HepG2 (cell line): ENCODE results near the gene GATA5. TPM values are rescaled to one million over a fixed set of nuclear protein-coding genes. Genes with fewer than 3 reads are reported as not detected.

Source experiments
- EP300 ChIP-seq, 3 experiments: sonication (generic) in 1 of 3; formaldehyde crosslinking in 1 of 3; IDR thresholded peaks; 2 replicates each; pipeline versions ENCODE4 v1.5.1 to v1.6.1; 2011 to 2020; ENCODE audit warnings: low read depth in 2 of 3, low read length in 2 of 3, borderline replicate concordance in 1 of 3, improper control_type of control experiment in 1 of 3, mild to moderate bottlenecking in 1 of 3, missing genetic modification reagents in 1 of 3, moderate library complexity in 1 of 3
- GTF2F1 ChIP-seq: fragments of 150-350 bp; IDR thresholded peaks from 2 replicates; pipeline ENCODE4 v1.6.1; 2014; ENCODE audit warnings: low read length
- HES4 ChIP-seq: sonication (generic); formaldehyde crosslinking; IDR thresholded peaks from 2 replicates; pipeline ENCODE4 v1.9.0; 2021; ENCODE audit warnings: mild to moderate bottlenecking, missing genetic modification reagents, borderline replicate concordance
- IRF2 ChIP-seq: IDR thresholded peaks from 2 replicates; pipeline ENCODE4 v1.6.1; 2018; ENCODE audit warnings: missing genetic modification reagents, missing compliant biosample characterization
- KDM5B ChIP-seq: sonication (generic); formaldehyde crosslinking; IDR thresholded peaks from 2 replicates; pipeline ENCODE4 v1.4.0; 2020; ENCODE audit warnings: missing genetic modification reagents, mild to moderate bottlenecking, borderline replicate concordance
- SOX5 ChIP-seq: IDR thresholded peaks from 2 replicates; pipeline ENCODE4 v1.6.1; 2016; ENCODE audit warnings: borderline replicate concordance
- SUZ12 ChIP-seq: fragments of 150-350 bp; IDR thresholded peaks from 2 replicates; pipeline ENCODE4 v1.6.1; 2014; ENCODE audit warnings: low read depth, low read length
- TEAD3 ChIP-seq: optimal IDR thresholded peaks from 2 replicates; pipeline ENCODE3; 2016; ENCODE audit warnings: borderline replicate concordance
- ZFX ChIP-seq: sonication (generic); formaldehyde crosslinking; IDR thresholded peaks from 2 replicates; pipeline ENCODE4 v1.4.0; 2020; ENCODE audit warnings: mild to moderate bottlenecking, low read depth, missing genetic modification reagents, moderate library complexity
- ZNF772 ChIP-seq: sonication (generic); formaldehyde crosslinking; IDR thresholded peaks from 2 replicates; pipeline ENCODE4 v1.5.0; 2020; ENCODE audit warnings: mild to moderate bottlenecking, missing genetic modification reagents
- ZNF775 ChIP-seq: sonication (generic); formaldehyde crosslinking; IDR thresholded peaks from 2 replicates; pipeline ENCODE4 v1.4.0; 2020; ENCODE audit warnings: missing genetic modification reagents, mild to moderate bottlenecking, moderate library complexity, borderline replicate concordance
- ZSCAN31 ChIP-seq: sonication (generic); formaldehyde crosslinking; IDR thresholded peaks from 2 replicates; pipeline ENCODE4 v1.5.0; 2020; ENCODE audit warnings: low read depth, mild to moderate bottlenecking, missing genetic modification reagents
- polyA plus RNA-seq, 8 experiments: library from polyadenylated mRNA; depleted of rRNA in 3 of 8; stranded (reverse) in 7 of 8; unstranded in 1 of 8; fragments of >200 nt; fragmentation: Illumina TruSeq in 4 of 8; extraction: Trizol in 4 of 8; gene quantifications; 2 replicates each; pipeline versions ENCODE4 v1.2.1 to v1.2.3, GENCODE V29; 2011 to 2016; ENCODE audit warnings: low read depth in 4 of 8, missing spikeins in 1 of 8, mixed read lengths in 1 of 8; ENCODE audit not compliant: insufficient read depth in 1 of 8
- total RNA-seq, 5 experiments: library from RNA; depleted of rRNA; stranded (reverse); fragments of >200 nt; fragmentation: Illumina TruSeq; extraction: Trizol; gene quantifications; 2 replicates each; pipeline ENCODE4 v1.2.3, GENCODE V29; 2016; ENCODE audit warnings: low read depth in 1 of 5
- TF ChIP-seq, protein P1 (sequence below): sonication (generic); IDR thresholded peaks from 2 replicates; pipeline ENCODE4 v1.6.1; 2016; ENCODE audit warnings: low read depth, borderline replicate concordance
- TF ChIP-seq, protein P2 (sequence below): sonication (generic); formaldehyde crosslinking; IDR thresholded peaks from 2 replicates; pipeline ENCODE4 v1.4.0; 2020; ENCODE audit warnings: missing genetic modification reagents
- TF ChIP-seq, protein P3 (sequence below): sonication (generic); formaldehyde crosslinking; IDR thresholded peaks from 2 replicates; pipeline ENCODE4 v1.4.0; 2020; ENCODE audit warnings: missing genetic modification reagents, borderline replicate concordance
- TF ChIP-seq, protein P4 (sequence below): sonication (generic); formaldehyde crosslinking; IDR thresholded peaks from 2 replicates; pipeline ENCODE4 v1.9.0; 2021; ENCODE audit warnings: missing genetic modification reagents, mild to moderate bottlenecking, borderline replicate concordance
- TF ChIP-seq, protein P5 (sequence below): IDR thresholded peaks from 2 replicates; pipeline ENCODE4 v1.6.1; 2016; ENCODE audit warnings: control low read depth
- TF ChIP-seq, protein P6 (sequence below): sonication (generic); formaldehyde crosslinking; IDR thresholded peaks from 2 replicates; pipeline ENCODE4 v1.8.1; 2023; ENCODE audit warnings: mild to moderate bottlenecking, inconsistent platforms, moderate library complexity, missing genetic modification reagents, borderline replicate concordance

GATA5 gene
- total and polyA plus RNA-seq, 2 of the 13 experiments (the other 11 are each of a cell fraction or from before 2014, with no cell fraction given): 0.12 to 0.20 TPM

DNA sequence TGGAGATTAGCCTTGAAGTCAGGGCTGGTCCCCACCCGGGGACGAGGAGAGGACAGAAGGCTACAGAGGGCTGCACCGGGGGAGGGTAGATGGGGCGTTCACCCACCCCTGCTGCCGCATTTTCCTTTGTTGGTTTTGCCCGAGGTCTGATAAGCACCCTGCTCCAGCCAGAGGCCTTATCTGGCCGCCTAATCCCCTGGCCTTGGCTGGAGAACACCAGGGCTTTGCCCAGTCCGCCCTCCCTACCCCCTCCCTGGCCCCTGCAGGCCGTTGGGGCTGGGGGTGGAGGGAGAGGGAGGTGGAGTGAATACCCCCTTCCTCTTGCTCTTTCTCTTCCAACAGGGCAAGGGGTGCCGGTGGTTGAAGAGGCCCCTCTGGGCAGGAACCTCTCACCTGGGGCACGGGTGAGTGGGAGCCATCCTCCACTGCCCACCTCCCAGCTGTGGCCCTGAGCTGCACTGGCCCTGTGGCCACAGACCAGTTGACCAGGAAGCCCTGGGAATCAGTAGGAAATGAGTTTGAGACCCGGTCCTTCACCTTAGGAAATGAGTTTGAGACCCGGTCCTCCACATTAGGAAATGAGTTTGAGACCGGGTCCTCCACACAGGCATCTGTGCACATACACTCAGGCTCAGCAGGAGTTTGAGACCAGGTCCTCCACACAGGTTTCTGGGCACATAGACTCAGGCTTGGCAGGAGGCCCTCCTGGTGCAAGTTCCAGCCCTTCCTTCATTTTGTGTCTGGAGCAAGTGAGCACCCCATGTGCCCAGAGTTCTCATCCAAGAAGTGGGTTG is 12.0 kb upstream of the GATA5 start (continued):
- TF ChIP-seq ZNF772: no peak
- TF ChIP-seq SOX5 (CRISPR knock-in tag): 0 out of 2 replicates have a peak, but pooled peaks have one; percentile 30
- no peak for TF ChIP-seq IRF2
- peak; percentile 60 for TF ChIP-seq ZFX (CRISPR knock-in tag)
- TF ChIP-seq, protein P1, sequence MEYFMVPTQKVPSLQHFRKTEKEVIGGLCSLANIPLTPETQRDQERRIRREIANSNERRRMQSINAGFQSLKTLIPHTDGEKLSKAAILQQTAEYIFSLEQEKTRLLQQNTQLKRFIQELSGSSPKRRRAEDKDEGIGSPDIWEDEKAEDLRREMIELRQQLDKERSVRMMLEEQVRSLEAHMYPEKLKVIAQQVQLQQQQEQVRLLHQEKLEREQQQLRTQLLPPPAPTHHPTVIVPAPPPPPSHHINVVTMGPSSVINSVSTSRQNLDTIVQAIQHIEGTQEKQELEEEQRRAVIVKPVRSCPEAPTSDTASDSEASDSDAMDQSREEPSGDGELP: peak; percentile 15; the same call in 1 of the 2 replicates
- TF ChIP-seq, protein P2, sequence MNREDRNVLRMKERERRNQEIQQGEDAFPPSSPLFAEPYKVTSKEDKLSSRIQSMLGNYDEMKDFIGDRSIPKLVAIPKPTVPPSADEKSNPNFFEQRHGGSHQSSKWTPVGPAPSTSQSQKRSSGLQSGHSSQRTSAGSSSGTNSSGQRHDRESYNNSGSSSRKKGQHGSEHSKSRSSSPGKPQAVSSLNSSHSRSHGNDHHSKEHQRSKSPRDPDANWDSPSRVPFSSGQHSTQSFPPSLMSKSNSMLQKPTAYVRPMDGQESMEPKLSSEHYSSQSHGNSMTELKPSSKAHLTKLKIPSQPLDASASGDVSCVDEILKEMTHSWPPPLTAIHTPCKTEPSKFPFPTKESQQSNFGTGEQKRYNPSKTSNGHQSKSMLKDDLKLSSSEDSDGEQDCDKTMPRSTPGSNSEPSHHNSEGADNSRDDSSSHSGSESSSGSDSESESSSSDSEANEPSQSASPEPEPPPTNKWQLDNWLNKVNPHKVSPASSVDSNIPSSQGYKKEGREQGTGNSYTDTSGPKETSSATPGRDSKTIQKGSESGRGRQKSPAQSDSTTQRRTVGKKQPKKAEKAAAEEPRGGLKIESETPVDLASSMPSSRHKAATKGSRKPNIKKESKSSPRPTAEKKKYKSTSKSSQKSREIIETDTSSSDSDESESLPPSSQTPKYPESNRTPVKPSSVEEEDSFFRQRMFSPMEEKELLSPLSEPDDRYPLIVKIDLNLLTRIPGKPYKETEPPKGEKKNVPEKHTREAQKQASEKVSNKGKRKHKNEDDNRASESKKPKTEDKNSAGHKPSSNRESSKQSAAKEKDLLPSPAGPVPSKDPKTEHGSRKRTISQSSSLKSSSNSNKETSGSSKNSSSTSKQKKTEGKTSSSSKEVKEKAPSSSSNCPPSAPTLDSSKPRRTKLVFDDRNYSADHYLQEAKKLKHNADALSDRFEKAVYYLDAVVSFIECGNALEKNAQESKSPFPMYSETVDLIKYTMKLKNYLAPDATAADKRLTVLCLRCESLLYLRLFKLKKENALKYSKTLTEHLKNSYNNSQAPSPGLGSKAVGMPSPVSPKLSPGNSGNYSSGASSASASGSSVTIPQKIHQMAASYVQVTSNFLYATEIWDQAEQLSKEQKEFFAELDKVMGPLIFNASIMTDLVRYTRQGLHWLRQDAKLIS (CRISPR knock-in tag): no peak
- TF ChIP-seq, protein P3, sequence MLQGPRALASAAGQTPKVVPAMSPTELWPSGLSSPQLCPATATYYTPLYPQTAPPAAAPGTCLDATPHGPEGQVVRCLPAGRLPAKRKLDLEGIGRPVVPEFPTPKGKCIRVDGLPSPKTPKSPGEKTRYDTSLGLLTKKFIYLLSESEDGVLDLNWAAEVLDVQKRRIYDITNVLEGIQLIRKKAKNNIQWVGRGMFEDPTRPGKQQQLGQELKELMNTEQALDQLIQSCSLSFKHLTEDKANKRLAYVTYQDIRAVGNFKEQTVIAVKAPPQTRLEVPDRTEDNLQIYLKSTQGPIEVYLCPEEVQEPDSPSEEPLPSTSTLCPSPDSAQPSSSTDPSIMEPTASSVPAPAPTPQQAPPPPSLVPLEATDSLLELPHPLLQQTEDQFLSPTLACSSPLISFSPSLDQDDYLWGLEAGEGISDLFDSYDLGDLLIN (CRISPR knock-in tag): no peak
- peak in 1 of 2 experiments; percentile 58; a peak in 1 of 4 replicates for TF ChIP-seq EP300 (IDR thresholded peaks at IDR 0.05; ENCODE audit: low read depth in 2 of 2, low read length in 2 of 2)
- TF ChIP-seq EP300 (CRISPR knock-in tag; IDR thresholded peaks at IDR 0.05; ENCODE audit: borderline replicate concordance): no peak
- TF ChIP-seq KDM5B: no peak; the same call in 1 of the 2 replicates
- TF ChIP-seq, protein P4, sequence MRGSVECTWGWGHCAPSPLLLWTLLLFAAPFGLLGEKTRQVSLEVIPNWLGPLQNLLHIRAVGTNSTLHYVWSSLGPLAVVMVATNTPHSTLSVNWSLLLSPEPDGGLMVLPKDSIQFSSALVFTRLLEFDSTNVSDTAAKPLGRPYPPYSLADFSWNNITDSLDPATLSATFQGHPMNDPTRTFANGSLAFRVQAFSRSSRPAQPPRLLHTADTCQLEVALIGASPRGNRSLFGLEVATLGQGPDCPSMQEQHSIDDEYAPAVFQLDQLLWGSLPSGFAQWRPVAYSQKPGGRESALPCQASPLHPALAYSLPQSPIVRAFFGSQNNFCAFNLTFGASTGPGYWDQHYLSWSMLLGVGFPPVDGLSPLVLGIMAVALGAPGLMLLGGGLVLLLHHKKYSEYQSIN: no peak
- TF ChIP-seq GTF2F1: no peak
- peak; percentile 38 for TF ChIP-seq TEAD3 (CRISPR knock-in tag)
- TF ChIP-seq, protein P5, sequence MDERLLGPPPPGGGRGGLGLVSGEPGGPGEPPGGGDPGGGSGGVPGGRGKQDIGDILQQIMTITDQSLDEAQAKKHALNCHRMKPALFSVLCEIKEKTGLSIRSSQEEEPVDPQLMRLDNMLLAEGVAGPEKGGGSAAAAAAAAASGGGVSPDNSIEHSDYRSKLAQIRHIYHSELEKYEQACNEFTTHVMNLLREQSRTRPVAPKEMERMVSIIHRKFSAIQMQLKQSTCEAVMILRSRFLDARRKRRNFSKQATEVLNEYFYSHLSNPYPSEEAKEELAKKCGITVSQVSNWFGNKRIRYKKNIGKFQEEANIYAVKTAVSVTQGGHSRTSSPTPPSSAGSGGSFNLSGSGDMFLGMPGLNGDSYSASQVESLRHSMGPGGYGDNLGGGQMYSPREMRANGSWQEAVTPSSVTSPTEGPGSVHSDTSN (CRISPR knock-in tag): no peak
- no peak for TF ChIP-seq ZSCAN31 (CRISPR knock-in tag)
- TF ChIP-seq SUZ12: no peak
- TF ChIP-seq ZNF775 (CRISPR knock-in tag): no peak
- TF ChIP-seq, protein P6, sequence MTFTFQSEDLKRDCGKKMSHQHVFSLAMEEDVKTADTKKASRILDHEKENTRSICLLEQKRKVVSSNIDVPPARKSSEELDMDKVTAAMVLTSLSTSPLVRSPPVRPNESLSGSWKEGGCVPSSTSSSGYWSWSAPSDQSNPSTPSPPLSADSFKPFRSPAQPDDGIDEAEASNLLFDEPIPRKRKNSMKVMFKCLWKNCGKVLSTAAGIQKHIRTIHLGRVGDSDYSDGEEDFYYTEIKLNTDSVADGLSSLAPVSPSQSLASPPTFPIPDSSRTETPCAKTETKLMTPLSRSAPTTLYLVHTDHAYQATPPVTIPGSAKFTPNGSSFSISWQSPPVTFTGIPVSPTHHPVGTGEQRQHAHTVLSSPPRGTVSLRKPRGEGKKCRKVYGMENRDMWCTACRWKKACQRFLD (CRISPR knock-in tag): 0 out of 2 replicates have a peak, but pooled peaks have one; percentile 56
- TF ChIP-seq HES4 (CRISPR knock-in tag): no peak
